Lung (tissue), 12 donors: ENCODE results near the gene SLMAP. TPM values are rescaled to one million over a fixed set of nuclear protein-coding genes. Genes with fewer than 3 reads are reported as not detected.
"Not testable (repeated sequence)": the region's sequence is repeated elsewhere in the genome, so short reads cannot be mapped to it uniquely, and the experiment has no call there.

Experiments used
- ATAC-seq: fragments of 200-7000 bp; cut with Tn5 transposase; one replicate; pipeline ENCODE4 v1.9.1; 2020; ENCODE audit warnings: moderate number of reproducible peaks; ENCODE audit not compliant: insufficient read depth, low FRiP score
- DNase-seq, 3 donors: peaks; one replicate each; pipeline ENCODE4 v3.0.0-alpha.2; 2013 to 2017
- H3K27ac ChIP-seq, 2 donors: one replicate each; pipeline ENCODE4 v1.5.1; 2013; ENCODE audit warnings: mild to moderate bottlenecking in 2 of 2, moderate library complexity in 2 of 2, control low read depth in 1 of 2, inconsistent platforms in 1 of 2, low read depth in 1 of 2, low read length in 1 of 2
- H3K27me3 ChIP-seq, 3 donors: one replicate each; pipeline ENCODE4 v1.5.1; 2013; ENCODE audit warnings: low read length in 2 of 3; ENCODE audit not compliant: control insufficient read depth in 3 of 3, insufficient read depth in 3 of 3
- H3K36me3 ChIP-seq, 4 donors: one replicate each; pipeline ENCODE4 v1.5.1; 2013; ENCODE audit warnings: low read length in 4 of 4, mild to moderate bottlenecking in 1 of 4, moderate library complexity in 1 of 4; ENCODE audit not compliant: control insufficient read depth in 4 of 4, insufficient read depth in 4 of 4
- H3K4me1 ChIP-seq, 5 donors: one replicate each; pipeline ENCODE4 v1.5.1; 2013; ENCODE audit warnings: low read length in 5 of 5, mild to moderate bottlenecking in 2 of 5, moderate library complexity in 1 of 5; ENCODE audit not compliant: control insufficient read depth in 5 of 5, insufficient read depth in 5 of 5
- H3K4me3 ChIP-seq: one replicate; pipeline ENCODE4 v1.5.1; 2013; ENCODE audit warnings: mild to moderate bottlenecking, control low read depth, moderate library complexity
- H3K9ac ChIP-seq, 2 donors: one replicate each; pipeline ENCODE4 v1.5.1; 2013; ENCODE audit warnings: low read length in 2 of 2, control low read depth in 1 of 2; ENCODE audit not compliant: insufficient read depth in 1 of 2
- H3K9me3 ChIP-seq, 4 donors: one replicate each; pipeline ENCODE4 v1.5.1; 2013; ENCODE audit warnings: low read length in 3 of 4, mild to moderate bottlenecking in 1 of 4, moderate library complexity in 1 of 4; ENCODE audit not compliant: control insufficient read depth in 4 of 4, insufficient read depth in 3 of 4
- WGBS, 2 donors: extraction: QIAGEN DNeasy Blood & Tissue Kit; methylation state at CpG; one replicate each; pipeline ENCODE4 v1.1.7; 2013; 5-methylcytosine and 5-hydroxymethylcytosine counted together
- polyA plus RNA-seq, 2 donors: library from polyadenylated mRNA; stranded (reverse); fragments of 200-250 nt; gene quantifications; one replicate each; pipeline ENCODE4 v1.2.1, GENCODE V29; 2013
- total RNA-seq, 2 donors: library from RNA; depleted of rRNA in 1 of 2; stranded (reverse); fragments of >200 nt in 1 of 2; gene quantifications; one replicate each; pipeline ENCODE4 v1.2.1, GENCODE V29; 2014 to 2021
- TF ChIP-seq, protein P1 (sequence below): IDR thresholded peaks from 2 replicates; pipeline ENCODE4 v1.5.1; 2012; ENCODE audit warnings: mild to moderate bottlenecking; ENCODE audit errors: control extremely low read depth, extremely low read depth
- donor health status: control.
- donor health status: control.
- donor health status: Bipolar disorder and iron deficiency.
- donor health status: healthy.
- donor health status: DM: yes; HTN: yes; CAD: no.

Gene SLMAP
- total and polyA plus RNA-seq, 4 donors: 11.4 to 118 (median 47.2) TPM

DNA sequence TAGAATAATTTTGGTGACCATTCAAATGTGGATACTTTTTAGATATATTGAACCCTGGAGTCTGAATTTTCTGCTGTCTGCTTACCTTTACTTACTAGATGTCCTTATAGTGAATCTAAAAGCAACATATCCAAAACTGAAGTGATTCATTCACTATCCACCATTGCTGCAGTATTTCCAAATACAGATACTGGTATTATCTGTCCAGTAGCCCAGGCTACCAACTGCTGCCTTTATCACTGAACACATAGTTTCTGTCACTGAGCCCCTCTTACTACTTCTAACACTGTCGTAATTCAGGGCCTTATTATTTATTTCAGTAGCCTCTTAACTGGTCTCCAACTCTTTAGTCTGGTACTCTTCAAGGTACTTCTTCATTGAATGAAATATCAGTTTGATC lies 49.2 kb downstream of the SLMAP start:
- Histone ChIP-seq H3K9ac (no peak overlapping the region), H3K27me3 (no peaks in the 10 kb centered on the region), H3K4me3 (no peak overlapping the region), H3K4me1 (peaks cover 0 to 21% (median 15%) of the 10 kb centered on the region in 5 donors), H3K9me3 (peaks cover 0 to 3% (median 0%) of the 10 kb centered on the region in 4 donors), H3K36me3 (no peaks in the 10 kb centered on the region), H3K27ac (no peak overlapping the region)
- DNase-seq: no peak
- TF ChIP-seq, protein P1, sequence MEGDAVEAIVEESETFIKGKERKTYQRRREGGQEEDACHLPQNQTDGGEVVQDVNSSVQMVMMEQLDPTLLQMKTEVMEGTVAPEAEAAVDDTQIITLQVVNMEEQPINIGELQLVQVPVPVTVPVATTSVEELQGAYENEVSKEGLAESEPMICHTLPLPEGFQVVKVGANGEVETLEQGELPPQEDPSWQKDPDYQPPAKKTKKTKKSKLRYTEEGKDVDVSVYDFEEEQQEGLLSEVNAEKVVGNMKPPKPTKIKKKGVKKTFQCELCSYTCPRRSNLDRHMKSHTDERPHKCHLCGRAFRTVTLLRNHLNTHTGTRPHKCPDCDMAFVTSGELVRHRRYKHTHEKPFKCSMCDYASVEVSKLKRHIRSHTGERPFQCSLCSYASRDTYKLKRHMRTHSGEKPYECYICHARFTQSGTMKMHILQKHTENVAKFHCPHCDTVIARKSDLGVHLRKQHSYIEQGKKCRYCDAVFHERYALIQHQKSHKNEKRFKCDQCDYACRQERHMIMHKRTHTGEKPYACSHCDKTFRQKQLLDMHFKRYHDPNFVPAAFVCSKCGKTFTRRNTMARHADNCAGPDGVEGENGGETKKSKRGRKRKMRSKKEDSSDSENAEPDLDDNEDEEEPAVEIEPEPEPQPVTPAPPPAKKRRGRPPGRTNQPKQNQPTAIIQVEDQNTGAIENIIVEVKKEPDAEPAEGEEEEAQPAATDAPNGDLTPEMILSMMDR: no peak
- 79 to 88% methylated on average over 1 of the region's 1 CpG for WGBS, 2 donors
- no peak for ATAC-seq

DNA sequence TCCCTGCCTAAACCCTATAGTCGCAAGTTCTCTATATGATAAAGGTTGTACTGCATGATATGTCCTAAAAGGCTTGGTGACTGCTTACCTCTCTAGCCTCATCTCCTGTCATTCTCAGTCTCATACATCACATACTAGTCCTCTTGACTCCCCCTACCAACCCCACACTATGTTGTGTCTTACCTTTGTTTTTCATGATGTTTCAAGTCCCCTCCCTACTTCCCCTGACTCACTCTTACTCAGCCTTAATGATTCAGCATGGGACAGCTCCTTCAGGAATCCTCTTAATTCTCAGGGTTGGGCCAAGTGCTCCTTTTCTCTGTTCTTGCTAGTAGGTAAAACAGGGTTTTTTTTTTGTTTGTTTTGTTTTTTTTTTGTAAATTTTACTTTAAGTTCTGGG lies 49.6 kb downstream of the SLMAP start:
- WGBS, 2 donors: 96 to 100% methylated on average over 1 of the region's 1 CpG
- Histone ChIP-seq H3K4me3 (no peak overlapping the region), H3K9me3 (peaks cover 0 to 3% (median 0%) of the 10 kb centered on the region in 4 donors), H3K36me3 (no peaks in the 10 kb centered on the region), H3K4me1 (peaks cover 0 to 23% (median 15%) of the 10 kb centered on the region in 5 donors), H3K27me3 (no peaks in the 10 kb centered on the region), H3K9ac (no peak overlapping the region), H3K27ac (no peak overlapping the region)
- ATAC-seq (peak; percentile 29), DNase-seq (no peak)
- TF ChIP-seq, protein P1: no peak

DNA sequence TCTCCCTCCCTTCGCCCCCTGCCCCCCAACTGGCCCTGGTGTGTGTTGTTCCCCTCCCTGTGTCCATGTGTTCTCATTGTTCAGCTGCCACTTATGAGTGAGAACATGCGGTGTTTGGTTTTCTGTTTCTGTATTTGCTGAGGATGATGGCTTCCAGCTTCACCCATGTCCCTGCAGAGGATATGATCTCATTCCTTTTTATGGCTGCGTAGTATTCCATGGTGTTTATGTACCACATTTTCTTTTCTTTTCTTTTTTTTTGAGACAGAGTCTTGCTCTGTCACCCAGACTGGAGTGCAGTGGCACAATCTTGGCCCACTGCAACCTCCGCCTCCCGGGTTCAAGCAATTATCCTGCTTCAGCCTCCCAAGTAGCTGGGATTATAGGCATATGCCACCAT lies 50.1 kb downstream of the SLMAP start:
- 96 to 99% methylated on average over 5 of the region's 5 CpGs for WGBS, 2 donors
- not testable (repeated sequence) for H3K27me3 ChIP-seq, H3K9ac ChIP-seq, H3K27ac ChIP-seq, H3K4me3 ChIP-seq, H3K36me3 ChIP-seq, ATAC-seq, DNase-seq, H3K9me3 ChIP-seq
- H3K4me1 ChIP-seq: peaks cover 0 to 20% (median 15%) of the 10 kb centered on the region in 5 donors

DNA sequence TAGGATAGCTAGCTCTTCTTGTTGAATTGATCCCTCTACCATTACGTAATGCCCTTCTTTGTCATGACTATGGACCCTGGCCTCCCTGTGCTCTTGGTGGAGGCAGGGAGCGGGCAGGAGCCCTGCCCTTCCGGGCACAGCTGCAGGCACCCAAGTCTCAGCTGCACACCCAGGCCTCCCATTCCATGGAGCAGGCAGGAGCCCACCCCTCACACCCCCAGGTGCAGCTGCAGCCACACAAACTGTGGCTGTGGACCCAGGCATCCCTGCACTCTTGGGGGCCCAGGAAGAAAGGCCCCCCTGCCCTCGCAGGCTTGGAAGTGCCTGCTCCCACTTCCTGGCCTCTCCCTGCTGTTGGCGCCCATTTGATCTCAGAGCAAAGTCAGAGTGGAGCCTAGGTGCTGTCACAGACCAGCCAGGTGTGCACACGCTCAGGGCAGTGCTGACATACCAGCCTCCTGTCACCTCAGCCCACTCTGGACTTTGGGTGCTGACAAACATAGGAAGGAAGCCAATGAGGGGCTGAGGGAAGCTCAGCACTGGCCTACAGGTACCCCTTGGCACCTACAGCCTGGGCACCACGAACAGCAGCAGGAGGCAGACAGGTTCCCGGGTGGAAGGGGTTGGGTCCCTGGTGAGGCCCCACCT lies 53.0 kb downstream of the SLMAP start:
- Histone ChIP-seq H3K27me3 (no peaks in the 10 kb centered on the region), H3K36me3 (no peaks in the 10 kb centered on the region), H3K9ac (no peak overlapping the region), H3K9me3 (peaks cover 0 to 3% (median 0%) of the 10 kb centered on the region in 4 donors), H3K4me1 (peaks cover 0 to 14% (median 0%) of the 10 kb centered on the region in 5 donors), H3K27ac (no peak overlapping the region), H3K4me3 (no peak overlapping the region)
- whole genome bisulfite sequencing, 2 donors: 97 to 99% methylated on average over 8 of the region's 8 CpGs
- DNase-seq (no peak), ATAC-seq (no peak)
- TF ChIP-seq, protein P1: no peak
